ENCODE results near the gene ECHDC3. TPM values are rescaled to one million over a fixed set of nuclear protein-coding genes. Genes with fewer than 3 reads are reported as not detected.
A peak's percentile ranks its signal among the peaks of the same experiment; 100 is the strongest.

ECHDC3 gene
- total RNA-seq, 3 donors from 2014 or later (not counting 1 experiment from before 2014, with no cell fraction given), result 0.38 to 4.8 TPM; not detected in 1

DNA sequence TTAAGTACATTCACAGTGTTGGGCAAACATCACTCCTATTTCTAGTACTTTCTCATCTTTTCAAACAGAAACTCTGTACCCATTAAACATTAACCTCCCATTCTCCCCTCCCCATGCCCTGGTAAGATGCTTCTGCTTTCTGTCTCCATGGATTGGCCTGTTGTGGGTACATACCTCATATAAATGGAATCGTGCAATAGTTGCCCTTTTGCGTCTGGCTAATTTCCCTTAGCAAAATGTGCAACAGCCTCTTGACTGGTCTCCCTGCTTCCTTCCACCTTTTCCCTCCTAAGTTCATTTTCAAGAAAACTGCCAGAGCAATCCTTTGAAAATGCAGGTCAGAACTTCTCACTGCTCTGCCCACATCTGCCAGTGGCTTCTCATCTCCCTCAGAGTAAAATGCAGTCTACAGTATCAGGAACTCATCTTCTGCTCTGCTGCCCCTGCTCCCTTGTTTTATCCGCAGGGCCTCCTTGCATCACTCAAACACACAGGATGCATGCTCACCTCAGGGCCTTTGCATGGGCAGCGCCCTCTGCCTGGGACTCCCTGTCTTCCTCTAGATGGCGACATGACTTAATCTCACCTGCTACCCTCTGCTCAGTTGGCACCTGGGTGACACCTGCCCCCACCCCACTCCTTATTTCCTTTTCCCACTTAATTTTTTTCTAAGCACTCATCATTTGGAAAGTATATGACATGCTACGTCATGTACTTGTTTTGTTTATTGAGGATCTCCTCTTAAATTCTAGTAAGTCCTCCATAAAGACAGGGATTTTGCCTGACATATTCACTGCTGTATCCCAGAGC lies 44.3 kb upstream of the ECHDC3 start:
- H3K36me3 Mint-ChIP-seq, result no peaks in the 10 kb centered on the region
- ATAC-seq, result peak in 1 of 3 donors; percentile 44
- H3K4me3 Mint-ChIP-seq, result no peak overlapping the region
- intact Hi-C loops (cut with micrococcal nuclease), result no loop called here
- no peak for DNase-seq
- H3K4me1 Mint-ChIP-seq, result peaks cover 21 to 34% of the 10 kb centered on the region in 2 donors
- H3K9me3 Mint-ChIP-seq, result no peaks in the 10 kb centered on the region
- no peaks in the 10 kb centered on the region for H3K27me3 Mint-ChIP-seq (ENCODE audit: low read depth in 2 of 2)
- Histone ChIP-seq H3K27ac (ENCODE audit: low read length) (no peak overlapping the region), H3K4me1 (ENCODE audit: control insufficient read depth, insufficient read depth, low read length) (peaks cover 24% of the 10 kb centered on the region), H3K27me3 (ENCODE audit: control insufficient read depth, insufficient read depth, low read length) (no peaks in the 10 kb centered on the region), H3K9me3 (ENCODE audit: control insufficient read depth, insufficient read depth, low read length) (no peaks in the 10 kb centered on the region), H3K36me3 (ENCODE audit: control insufficient read depth, insufficient read depth, low read length) (no peaks in the 10 kb centered on the region), H3K4me3 (ENCODE audit: low read length) (no peak overlapping the region)
- peak overlapping the region in 1 of 2 donors; percentile 61 for H3K27ac Mint-ChIP-seq
- TF ChIP-seq, protein P1, sequence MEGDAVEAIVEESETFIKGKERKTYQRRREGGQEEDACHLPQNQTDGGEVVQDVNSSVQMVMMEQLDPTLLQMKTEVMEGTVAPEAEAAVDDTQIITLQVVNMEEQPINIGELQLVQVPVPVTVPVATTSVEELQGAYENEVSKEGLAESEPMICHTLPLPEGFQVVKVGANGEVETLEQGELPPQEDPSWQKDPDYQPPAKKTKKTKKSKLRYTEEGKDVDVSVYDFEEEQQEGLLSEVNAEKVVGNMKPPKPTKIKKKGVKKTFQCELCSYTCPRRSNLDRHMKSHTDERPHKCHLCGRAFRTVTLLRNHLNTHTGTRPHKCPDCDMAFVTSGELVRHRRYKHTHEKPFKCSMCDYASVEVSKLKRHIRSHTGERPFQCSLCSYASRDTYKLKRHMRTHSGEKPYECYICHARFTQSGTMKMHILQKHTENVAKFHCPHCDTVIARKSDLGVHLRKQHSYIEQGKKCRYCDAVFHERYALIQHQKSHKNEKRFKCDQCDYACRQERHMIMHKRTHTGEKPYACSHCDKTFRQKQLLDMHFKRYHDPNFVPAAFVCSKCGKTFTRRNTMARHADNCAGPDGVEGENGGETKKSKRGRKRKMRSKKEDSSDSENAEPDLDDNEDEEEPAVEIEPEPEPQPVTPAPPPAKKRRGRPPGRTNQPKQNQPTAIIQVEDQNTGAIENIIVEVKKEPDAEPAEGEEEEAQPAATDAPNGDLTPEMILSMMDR (IDR thresholded peaks at IDR 0.05), result no peak
- WGBS (ENCODE audit: insufficient coverage), result 66% methylated on average over 6 of the region's 6 CpGs

DNA sequence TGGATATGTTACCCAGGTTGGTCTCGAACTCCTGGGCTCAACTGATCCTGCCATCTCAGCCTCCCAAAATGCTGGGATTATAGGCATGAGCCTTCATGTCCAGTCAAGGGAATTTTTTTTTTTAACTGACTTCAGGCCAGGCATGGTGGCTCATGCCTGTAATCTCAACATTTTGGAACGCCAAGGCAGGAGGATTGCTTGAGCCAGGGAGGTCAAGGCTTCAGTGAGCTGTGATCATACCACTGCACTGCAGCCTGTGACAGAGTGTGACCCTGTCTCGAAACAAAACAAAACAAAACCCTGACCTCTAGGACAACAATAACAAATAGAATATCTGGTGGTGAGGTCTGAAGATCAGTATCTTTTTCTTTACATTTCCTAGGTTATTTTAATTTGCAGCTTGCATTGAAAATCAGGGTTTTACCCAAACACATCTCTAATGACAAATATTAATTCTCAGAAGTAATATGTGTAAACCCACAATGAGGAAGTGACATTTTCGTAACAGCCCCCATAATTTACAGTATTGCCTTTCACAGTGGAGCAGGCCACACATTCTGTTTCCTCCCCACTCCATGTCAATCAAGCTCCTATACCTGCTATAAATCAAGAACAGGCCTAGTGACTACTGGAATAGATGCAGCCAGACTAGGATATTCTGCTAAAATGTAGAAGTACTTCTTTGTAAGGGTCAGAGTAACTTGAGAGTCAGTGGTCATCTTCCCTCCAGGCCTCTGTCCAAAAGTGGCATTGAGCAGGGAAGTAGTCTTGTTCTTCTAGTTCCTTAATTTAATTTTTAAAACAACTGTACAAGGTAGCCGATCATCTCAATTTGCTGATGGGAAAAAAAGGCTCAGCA lies 43.3 kb upstream of the ECHDC3 start:
- Mint-ChIP-seq H3K27ac (peak overlapping the region; percentile 39 to 40), H3K4me3 (no peak overlapping the region), H3K4me1 (peaks cover 20 to 33% of the 10 kb centered on the region in 2 donors), H3K36me3 (no peaks in the 10 kb centered on the region), H3K27me3 (ENCODE audit: low read depth in 2 of 2) (no peaks in the 10 kb centered on the region), H3K9me3 (no peaks in the 10 kb centered on the region)
- intact Hi-C loops (cut with micrococcal nuclease), result no loop called here
- H3K27ac ChIP-seq (ENCODE audit: low read length), result no peak overlapping the region
- peaks cover 24% of the 10 kb centered on the region for H3K4me1 ChIP-seq (ENCODE audit: control insufficient read depth, insufficient read depth, low read length)
- H3K27me3 ChIP-seq (ENCODE audit: control insufficient read depth, insufficient read depth, low read length), result no peaks in the 10 kb centered on the region
- no peaks in the 10 kb centered on the region for H3K9me3 ChIP-seq (ENCODE audit: control insufficient read depth, insufficient read depth, low read length)
- peak in 2 of 3 donors; percentile 49 to 51 for ATAC-seq
- TF ChIP-seq, protein P1 (IDR thresholded peaks at IDR 0.05), result no peak
- H3K4me3 ChIP-seq (ENCODE audit: low read length), result no peak overlapping the region
- H3K36me3 ChIP-seq (ENCODE audit: control insufficient read depth, insufficient read depth, low read length), result no peaks in the 10 kb centered on the region
- 64% methylated on average over 4 of the region's 5 CpGs for WGBS (ENCODE audit: insufficient coverage)
- DNase-seq, result no peak

DNA sequence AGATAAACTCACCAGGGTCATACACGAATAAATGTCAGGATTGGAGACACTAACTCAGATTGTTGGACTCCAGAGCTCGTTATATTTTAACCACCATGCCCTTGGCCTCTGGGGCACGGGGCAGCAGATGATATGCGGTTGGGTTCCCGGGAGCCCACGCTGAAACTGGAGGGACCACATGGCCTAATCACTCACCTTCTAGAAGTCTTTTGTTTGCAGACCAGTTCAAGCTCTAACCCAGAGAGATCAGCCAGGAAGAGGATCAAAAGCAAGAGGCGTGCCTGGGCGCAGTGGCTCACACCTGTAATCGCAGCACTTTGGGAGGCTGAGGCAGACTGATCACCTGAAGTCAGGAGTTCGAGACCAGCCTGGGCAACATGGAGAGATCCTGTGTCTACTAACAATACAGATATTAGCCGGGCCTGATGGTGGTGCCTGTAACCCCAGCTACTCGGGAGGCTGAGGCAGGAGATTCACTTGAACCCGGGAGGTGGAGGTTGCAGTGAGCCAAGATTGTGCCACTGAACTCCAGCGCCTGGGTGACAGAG lies 42.6 kb upstream of the ECHDC3 start:
- H3K4me1 Mint-ChIP-seq, result peaks cover 20 to 33% of the 10 kb centered on the region in 2 donors
- DNase-seq (no peak), ATAC-seq (no peak)
- intact Hi-C loops (cut with micrococcal nuclease), result no loop called here
- peaks cover 0 to 2% of the 10 kb centered on the region in 2 donors for H3K27me3 Mint-ChIP-seq (ENCODE audit: low read depth in 2 of 2)
- Histone ChIP-seq H3K36me3 (ENCODE audit: control insufficient read depth, insufficient read depth, low read length) (no peaks in the 10 kb centered on the region), H3K4me3 (ENCODE audit: low read length) (no peak overlapping the region), H3K4me1 (ENCODE audit: control insufficient read depth, insufficient read depth, low read length) (peaks cover 24% of the 10 kb centered on the region), H3K27ac (ENCODE audit: low read length) (no peak overlapping the region), H3K27me3 (ENCODE audit: control insufficient read depth, insufficient read depth, low read length) (no peaks in the 10 kb centered on the region), H3K9me3 (ENCODE audit: control insufficient read depth, insufficient read depth, low read length) (no peaks in the 10 kb centered on the region)
- H3K36me3 Mint-ChIP-seq, result no peaks in the 10 kb centered on the region
- peak overlapping the region; percentile 39 to 40 for H3K27ac Mint-ChIP-seq
- WGBS (ENCODE audit: insufficient coverage), result 80% methylated on average over 14 of the region's 14 CpGs
- no peak overlapping the region for H3K4me3 Mint-ChIP-seq
- TF ChIP-seq, protein P1 (IDR thresholded peaks at IDR 0.05), result no peak
- no peaks in the 10 kb centered on the region for H3K9me3 Mint-ChIP-seq

All from natural killer cell (primary cell).